ENCODE results near the gene FZD2. TPM values are rescaled to one million over a fixed set of nuclear protein-coding genes. Genes with fewer than 3 reads are reported as not detected.

FZD2 gene
- total and polyA plus RNA-seq, 2 of the 13 experiments (the other 11 are each of a cell fraction or from before 2014, with no cell fraction given), result 0.07 to 0.13 TPM

GRCh38 chr17:44522883-44523671 lies 34.2 kb upstream of the FZD2 start (continued):
- no peak for TF ChIP-seq ZNF841 (CRISPR knock-in tag; IDR thresholded peaks at IDR 0.05; ENCODE audit: borderline replicate concordance)
- TF ChIP-seq E2F1 (CRISPR knock-in tag; IDR thresholded peaks at IDR 0.05), result no peak
- no peak for TF ChIP-seq AFF4 (CRISPR knock-in tag; IDR thresholded peaks at IDR 0.05)
- TF ChIP-seq NFIB (CRISPR knock-in tag; IDR thresholded peaks at IDR 0.05; ENCODE audit: borderline replicate concordance), result no peak
- TF ChIP-seq ZNF768 (CRISPR knock-in tag; IDR thresholded peaks at IDR 0.05), result no peak
- peak; percentile 94 for TF ChIP-seq ZNF3 (CRISPR knock-in tag; IDR thresholded peaks at IDR 0.05)
- TF ChIP-seq HOXA9 (CRISPR knock-in tag; IDR thresholded peaks at IDR 0.05; ENCODE audit: borderline replicate concordance), result no peak
- TF ChIP-seq TERF1 (CRISPR knock-in tag; IDR thresholded peaks at IDR 0.05), result no peak
- no peak for TF ChIP-seq ZFP41 (CRISPR knock-in tag; IDR thresholded peaks at IDR 0.05; ENCODE audit: borderline replicate concordance)
- TF ChIP-seq AHDC1 (CRISPR knock-in tag; IDR thresholded peaks at IDR 0.05; ENCODE audit: borderline replicate concordance), result no peak
- TF ChIP-seq MYC (CRISPR knock-in tag; IDR thresholded peaks at IDR 0.05; ENCODE audit: borderline replicate concordance), result no peak
- no peak for TF ChIP-seq GLMP (CRISPR knock-in tag; IDR thresholded peaks at IDR 0.05; ENCODE audit: borderline replicate concordance)
- no peak for TF ChIP-seq ZNF556 (CRISPR knock-in tag; IDR thresholded peaks at IDR 0.05; ENCODE audit: borderline replicate concordance)
- peak; percentile 64 for TF ChIP-seq ZMYM4 (CRISPR knock-in tag; IDR thresholded peaks at IDR 0.05)
